Fibroblast of villous mesenchyme (primary cell): ENCODE measurements around the gene PCDHB12. TPM values are rescaled to one million over a fixed set of nuclear protein-coding genes. Genes with fewer than 3 reads are reported as not detected.
A peak's percentile ranks its signal among the peaks of the same experiment; 100 is the strongest.
"Not testable (repeated sequence)": the region's sequence is repeated elsewhere in the genome, so short reads cannot be mapped to it uniquely, and the experiment has no call there.

Experiments
- DNase-seq: peaks from one replicate; pipeline ENCODE4 v3.0.0-alpha.2; 2010; ENCODE audit warnings: low read depth
- H3K4me3 ChIP-seq: 2 replicates; pipeline ENCODE4 v1.5.1; 2011; ENCODE audit warnings: low read depth, mild to moderate bottlenecking, low read length
- CTCF ChIP-seq: IDR thresholded peaks from 2 replicates; pipeline ENCODE4 v1.5.1; 2012; ENCODE audit warnings: low read depth, mild to moderate bottlenecking, low read length; ENCODE audit not compliant: insufficient read depth
- total RNA-seq: library from RNA; depleted of rRNA; stranded (reverse); fragments of >200 nt; gene quantifications from 2 replicates; pipeline ENCODE4 v1.2.3, GENCODE V29; 2012

PCDHB12 gene
- total RNA-seq, 1 donor, result not detected

GRCh38 chr5:141182248-141182647 is 26.3 kb upstream of the PCDHB12 start, which contains the start of gene PCDHB16:
Gene PCDHB16 (plus strand): TSS chr5:141182387. CDS start chr5:141182560, 173 bp downstream.
- no peak within 1 kb of the TSS for H3K4me3 ChIP-seq
- TF ChIP-seq CTCF, result peak; percentile 26
- peak; percentile 15 for DNase-seq

GRCh38 chr5:141184117-141184855 is 24.2 kb upstream of the PCDHB12 start:
- DNase-seq, H3K4me3 ChIP-seq: not testable (repeated sequence)

GRCh38 chr5:141186897-141187512 is 21.5 kb upstream of the PCDHB12 start, which contains the start of gene PCDHB9:
Gene PCDHB9 (plus strand): TSS chr5:141187161. CDS start chr5:141187319, 158 bp downstream.
- H3K4me3 ChIP-seq, result no peak within 1 kb of the TSS

GRCh38 chr5:141188682-141189081 is 19.8 kb upstream of the PCDHB12 start:
- H3K4me3 ChIP-seq, DNase-seq: not testable (repeated sequence)

More at GRCh38 chr5:141186897-141187512, 21.5 kb upstream of the PCDHB12 start, which contains the start of gene PCDHB9:
- peak; percentile 8 for DNase-seq
- TF ChIP-seq CTCF, result peak; percentile 45

- H3K4me3 ChIP-seq, result not testable (repeated sequence)
Measured at GRCh38 chr5:141189131-141189530, 19.4 kb upstream of the PCDHB12 start.

GRCh38 chr5:141192110-141192725 is 16.3 kb upstream of the PCDHB12 start, which contains the start of gene PCDHB10:
Gene PCDHB10 (plus strand): TSS chr5:141192353. CDS start chr5:141192553, 200 bp downstream.
- peak; percentile 37 for TF ChIP-seq CTCF
- H3K4me3 ChIP-seq, result no peak within 1 kb of the TSS
- peak; percentile 14 for DNase-seq

More at GRCh38 chr5:141189131-141189530, 19.4 kb upstream of the PCDHB12 start:
- not testable (repeated sequence) for DNase-seq

GRCh38 chr5:141194332-141194731 is 14.2 kb upstream of the PCDHB12 start:
- H3K4me3 ChIP-seq, DNase-seq: not testable (repeated sequence)

- DNase-seq, result no peak
Measured at GRCh38 chr5:141196363-141196762, 12.2 kb upstream of the PCDHB12 start.

More at GRCh38 chr5:141196363-141196762, 12.2 kb upstream of the PCDHB12 start:
- TF ChIP-seq CTCF, result no peak
- no peak overlapping the region for H3K4me3 ChIP-seq
